AG09309 (cell line): ENCODE data around the gene CYP27C1.

ENCODE experiments used
- DNase-seq: peaks from one replicate; pipeline ENCODE4 v3.0.0-alpha.2; 2010; ENCODE audit warnings: low read depth
- H3K4me3 ChIP-seq: 2 replicates; pipeline ENCODE4 v1.5.1; 2011; ENCODE audit warnings: mild to moderate bottlenecking, low read depth, low read length, moderate library complexity; ENCODE audit not compliant: control insufficient read depth
- CTCF ChIP-seq: IDR thresholded peaks from 2 replicates; pipeline ENCODE4 v1.5.1; 2011; ENCODE audit warnings: mild to moderate bottlenecking, low read depth, low read length, inconsistent platforms; ENCODE audit not compliant: insufficient read depth, control insufficient read depth; ENCODE audit errors: missing control alignments

The CYP27C1 gene

GRCh38 chr2:127146071-127146725, 73.9 kb downstream of the CYP27C1 start:
- H3K4me3 ChIP-seq: no peak overlapping the region
- no peak for TF ChIP-seq CTCF
- no peak for DNase-seq

GRCh38 chr2:127145280-127145895, 74.7 kb downstream of the CYP27C1 start:
- no peak for TF ChIP-seq CTCF
- no peak for DNase-seq
- no peak overlapping the region for H3K4me3 ChIP-seq

GRCh38 chr2:127143841-127144782, 76.0 kb downstream of the CYP27C1 start:
- DNase-seq: no peak
- no peak for TF ChIP-seq CTCF
- no peak overlapping the region for H3K4me3 ChIP-seq

GRCh38 chr2:127142663-127143630, 77.2 kb downstream of the CYP27C1 start:
- H3K4me3 ChIP-seq: no peak overlapping the region
- peak; percentile 12 for TF ChIP-seq CTCF
- DNase-seq: no peak

- no peak for TF ChIP-seq CTCF
- no peak for DNase-seq
Observed at GRCh38 chr2:127140538-127140937, 79.6 kb downstream of the CYP27C1 start.

GRCh38 chr2:127139766-127140165, 80.3 kb downstream of the CYP27C1 start:
- H3K4me3 ChIP-seq: no peak overlapping the region
- no peak for DNase-seq
- no peak for TF ChIP-seq CTCF

More at GRCh38 chr2:127140538-127140937, 79.6 kb downstream of the CYP27C1 start:
- H3K4me3 ChIP-seq: no peak overlapping the region
